GM21737 (cell line): ENCODE data around the gene POU4F3.

Experiments used
- ATAC-seq: cut with Tn5 transposase; IDR thresholded peaks from one replicate; pipeline ENCODE4 v1.9.1; 2021; ENCODE audit warnings: mild to moderate bottlenecking, moderate library complexity; ENCODE audit not compliant: unreplicated experiment

The POU4F3 gene

GRCh38 chr5:146390469-146390868, 51.8 kb downstream of the POU4F3 start:
- no peak for ATAC-seq
